GM19324 (cell line): ENCODE measurements around the gene EFNA2.

Experiments
- ATAC-seq: cut with Tn5 transposase; IDR thresholded peaks from one replicate; pipeline ENCODE4 v1.9.1; 2021; ENCODE audit warnings: mild to moderate bottlenecking, moderate library complexity; ENCODE audit not compliant: unreplicated experiment, low FRiP score

EFNA2 gene

DNA sequence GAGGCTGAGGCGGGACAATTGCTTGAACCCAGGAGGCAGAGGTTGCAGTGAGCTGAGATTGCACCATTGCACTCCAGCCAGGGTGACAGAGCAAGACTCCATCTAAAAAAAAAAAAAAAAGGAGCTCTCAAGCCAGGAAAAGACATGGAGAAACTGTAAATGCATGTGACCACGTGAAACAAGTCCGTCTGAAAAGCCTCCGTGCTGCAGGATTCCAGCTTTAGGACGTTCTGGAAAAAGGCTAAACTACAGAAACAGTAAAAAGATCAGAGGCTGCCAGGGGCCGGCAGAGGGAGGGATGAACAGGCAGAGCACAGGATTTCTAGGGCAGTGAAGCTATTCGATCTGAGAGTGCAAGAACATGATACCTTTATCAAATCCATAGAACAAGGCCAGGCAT lies 57.4 kb downstream of the EFNA2 start:
- no peak for ATAC-seq

GRCh38 chr19:1349211-1349610 lies 63.5 kb downstream of the EFNA2 start:
- ATAC-seq, result no peak

DNA sequence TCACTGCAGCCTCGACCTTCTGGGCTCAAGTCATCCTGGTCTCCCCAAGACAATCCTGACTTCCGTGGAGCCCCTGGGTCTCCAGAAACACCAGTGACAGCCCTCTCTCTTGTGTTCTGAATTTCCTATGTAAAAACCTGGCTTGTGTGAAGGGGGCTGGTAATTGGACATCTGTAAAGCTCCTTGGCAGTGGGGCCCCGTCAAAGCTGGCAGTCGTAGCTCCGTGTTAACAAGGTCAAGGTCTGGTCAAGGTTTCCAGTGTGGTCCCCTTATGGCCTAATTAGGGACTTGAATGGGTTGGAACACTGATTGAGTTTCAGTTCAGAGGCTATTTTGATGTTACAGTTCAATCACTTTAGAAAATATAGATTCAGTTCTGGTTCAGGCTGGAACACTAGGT lies 65.2 kb downstream of the EFNA2 start:
- ATAC-seq, result no peak
